Smooth muscle cell (in vitro differentiated cells): ENCODE measurements around the gene TNS3. TPM values are rescaled to one million over a fixed set of nuclear protein-coding genes. Genes with fewer than 3 reads are reported as not detected.

ENCODE experiments used
- DNase-seq: peaks from one replicate; lab custom pipeline; 2025; ENCODE audit not compliant: unreplicated experiment; lab: John Stamatoyannopoulos, UW
- H2AFZ ChIP-seq: fragments of 200-600 bp; sonication (generic); 2 replicates; pipeline ENCODE4 v1.6.0; 2016; ENCODE audit warnings: antibody characterized with exemption, low read depth, mild to moderate bottlenecking
- H3F3A ChIP-seq: fragments of 200-600 bp; sonication (generic); 2 replicates; pipeline ENCODE4 v1.6.0; 2017; ENCODE audit warnings: antibody characterized with exemption, low read depth
- H3K27ac ChIP-seq: fragments of 200-600 bp; sonication (generic); 2 replicates; pipeline ENCODE4 v1.5.1; 2016; ENCODE audit warnings: low read depth, mild to moderate bottlenecking
- H3K27me3 ChIP-seq: fragments of 200-600 bp; sonication (generic); 2 replicates; pipeline ENCODE4 v1.6.1; 2016; ENCODE audit warnings: low read depth, mild to moderate bottlenecking
- H3K36me3 ChIP-seq: fragments of 200-600 bp; sonication (generic); 2 replicates; pipeline ENCODE4 v1.5.1; 2016; ENCODE audit warnings: low read depth
- H3K4me1 ChIP-seq: fragments of 200-600 bp; sonication (generic); 2 replicates; pipeline ENCODE4 v1.5.1; 2016; ENCODE audit warnings: low read depth
- H3K4me2 ChIP-seq: fragments of 200-600 bp; sonication (generic); 2 replicates; pipeline ENCODE4 v1.6.0; 2016; ENCODE audit warnings: mild to moderate bottlenecking
- H3K4me3 ChIP-seq: fragments of 200-600 bp; sonication (generic); 2 replicates; pipeline ENCODE4 v1.5.1; 2016; ENCODE audit warnings: mild to moderate bottlenecking
- H3K79me2 ChIP-seq: fragments of 200-600 bp; sonication (generic); 2 replicates; pipeline ENCODE4 v1.6.0; 2016; ENCODE audit warnings: low read depth, mild to moderate bottlenecking
- H3K9ac ChIP-seq: fragments of 200-600 bp; sonication (generic); 2 replicates; pipeline ENCODE4 v1.6.0; 2016; ENCODE audit warnings: low read depth
- H3K9me3 ChIP-seq: fragments of 200-600 bp; sonication (generic); replicated peaks from 2 replicates; pipeline ENCODE4 v1.5.1; 2016; ENCODE audit warnings: low read depth
- H4K20me1 ChIP-seq: fragments of 200-600 bp; sonication (generic); 2 replicates; pipeline ENCODE4 v1.6.0; 2016; ENCODE audit warnings: low read depth
- WGBS: methylation state at CpG from one replicate; pipeline ENCODE4 v1.1.7; 2016; ENCODE audit warnings: low lambda C conversion rate; 5-methylcytosine and 5-hydroxymethylcytosine counted together
- polyA plus RNA-seq: library from polyadenylated mRNA; unstranded; fragments of >200 nt; fragmentation: Nextera tagmentation; extraction: Ambion mirVana; gene quantifications from 2 replicates; pipeline ENCODE4 v1.2.1, GENCODE V29; 2016
- total RNA-seq: library from RNA; depleted of rRNA; stranded (reverse); fragments of >200 nt; gene quantifications from 2 replicates; pipeline ENCODE4 v1.2.3, GENCODE V29; 2014
- TF ChIP-seq, protein P1 (sequence below): fragments of 200-600 bp; sonication (generic); IDR thresholded peaks from 2 replicates; pipeline ENCODE4 v1.5.1; 2017; ENCODE audit warnings: borderline replicate concordance, mild to moderate bottlenecking, antibody characterized with exemption; ENCODE audit not compliant: insufficient read depth, poor library complexity, severe bottlenecking

The TNS3 gene
- total and polyA plus RNA-seq, 2 experiments from 2014 or later, result 32.6 to 50.5 TPM

DNA sequence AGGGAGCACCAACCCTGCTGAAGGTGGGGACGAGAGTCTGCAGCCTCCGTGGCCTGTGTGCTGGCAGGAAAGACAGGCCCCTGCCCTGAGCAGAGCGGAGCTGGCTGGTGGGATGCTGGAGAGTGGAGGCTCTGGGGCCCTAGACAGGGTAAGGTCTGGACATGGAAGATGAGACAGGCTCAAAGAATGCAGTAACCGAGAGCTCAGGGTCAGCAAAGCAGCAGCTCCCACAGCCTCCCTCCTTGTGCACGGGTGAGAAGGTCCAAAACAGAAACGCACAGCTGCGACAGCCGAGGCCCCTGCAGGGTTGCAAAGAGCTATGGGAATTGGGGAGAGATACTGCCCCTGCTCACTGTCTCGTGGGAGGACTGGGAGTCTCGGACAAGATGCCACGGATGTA lies 80.5 kb downstream of the TNS3 start:
- TF ChIP-seq, protein P1, sequence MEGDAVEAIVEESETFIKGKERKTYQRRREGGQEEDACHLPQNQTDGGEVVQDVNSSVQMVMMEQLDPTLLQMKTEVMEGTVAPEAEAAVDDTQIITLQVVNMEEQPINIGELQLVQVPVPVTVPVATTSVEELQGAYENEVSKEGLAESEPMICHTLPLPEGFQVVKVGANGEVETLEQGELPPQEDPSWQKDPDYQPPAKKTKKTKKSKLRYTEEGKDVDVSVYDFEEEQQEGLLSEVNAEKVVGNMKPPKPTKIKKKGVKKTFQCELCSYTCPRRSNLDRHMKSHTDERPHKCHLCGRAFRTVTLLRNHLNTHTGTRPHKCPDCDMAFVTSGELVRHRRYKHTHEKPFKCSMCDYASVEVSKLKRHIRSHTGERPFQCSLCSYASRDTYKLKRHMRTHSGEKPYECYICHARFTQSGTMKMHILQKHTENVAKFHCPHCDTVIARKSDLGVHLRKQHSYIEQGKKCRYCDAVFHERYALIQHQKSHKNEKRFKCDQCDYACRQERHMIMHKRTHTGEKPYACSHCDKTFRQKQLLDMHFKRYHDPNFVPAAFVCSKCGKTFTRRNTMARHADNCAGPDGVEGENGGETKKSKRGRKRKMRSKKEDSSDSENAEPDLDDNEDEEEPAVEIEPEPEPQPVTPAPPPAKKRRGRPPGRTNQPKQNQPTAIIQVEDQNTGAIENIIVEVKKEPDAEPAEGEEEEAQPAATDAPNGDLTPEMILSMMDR, result no peak
- Histone ChIP-seq H3K79me2 (peaks cover 75% of the 10 kb centered on the region), H3K9me3 (no peaks in the 10 kb centered on the region), H3K27me3 (no peaks in the 10 kb centered on the region), H3K4me2 (peak overlapping the region; percentile 56), H3K9ac (peak overlapping the region; percentile 60), H2AFZ (no peak overlapping the region), H4K20me1 (no peaks in the 10 kb centered on the region), H3K36me3 (no peaks in the 10 kb centered on the region), H3K4me3 (no peak overlapping the region), H3F3A (peaks cover 27% of the 10 kb centered on the region), H3K27ac (peak overlapping the region; percentile 96), H3K4me1 (peaks cover 49% of the 10 kb centered on the region)
- peak; percentile 33 for DNase-seq
- 4% methylated on average over 11 of the region's 11 CpGs for WGBS

DNA sequence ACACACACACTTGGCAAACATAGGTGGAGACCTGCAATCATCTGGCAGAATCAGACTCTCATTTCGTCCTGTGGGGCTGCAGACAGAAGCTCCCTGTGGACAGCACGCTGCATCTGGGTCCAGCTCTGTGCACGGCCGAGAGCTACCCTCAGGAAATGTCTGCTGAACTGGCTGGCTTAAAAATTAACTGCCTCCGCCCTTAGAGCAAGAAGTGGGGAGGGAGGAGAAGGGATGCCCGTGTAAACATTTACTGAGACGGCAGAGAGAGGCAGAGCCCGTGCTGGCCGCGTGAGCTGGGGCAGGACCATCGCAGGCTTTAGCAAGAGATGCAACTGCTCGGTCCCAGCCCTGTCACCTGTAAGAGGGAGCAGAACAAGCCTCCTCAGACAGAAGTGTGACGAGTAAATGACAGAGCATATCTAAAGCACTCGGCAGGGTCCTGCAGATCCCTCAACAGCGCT lies 81.8 kb downstream of the TNS3 start:
- peaks cover 46% of the 10 kb centered on the region for H3K4me1 ChIP-seq
- no peaks in the 10 kb centered on the region for H3K36me3 ChIP-seq
- DNase-seq, result no peak
- H3K79me2 ChIP-seq, result peaks cover 74% of the 10 kb centered on the region
- peaks cover 22% of the 10 kb centered on the region for H3F3A ChIP-seq
- no peak overlapping the region for H3K9ac ChIP-seq
- H2AFZ ChIP-seq, result no peak overlapping the region
- H3K27ac ChIP-seq, result peak overlapping the region; percentile 96
- H3K4me2 ChIP-seq, result peak overlapping the region; percentile 46
- H3K4me3 ChIP-seq, result no peak overlapping the region
- TF ChIP-seq, protein P1, result no peak
- no peaks in the 10 kb centered on the region for H3K27me3 ChIP-seq
- WGBS, result 50% methylated on average over 15 of the region's 15 CpGs
- H3K9me3 ChIP-seq, result no peaks in the 10 kb centered on the region
- no peaks in the 10 kb centered on the region for H4K20me1 ChIP-seq

DNA sequence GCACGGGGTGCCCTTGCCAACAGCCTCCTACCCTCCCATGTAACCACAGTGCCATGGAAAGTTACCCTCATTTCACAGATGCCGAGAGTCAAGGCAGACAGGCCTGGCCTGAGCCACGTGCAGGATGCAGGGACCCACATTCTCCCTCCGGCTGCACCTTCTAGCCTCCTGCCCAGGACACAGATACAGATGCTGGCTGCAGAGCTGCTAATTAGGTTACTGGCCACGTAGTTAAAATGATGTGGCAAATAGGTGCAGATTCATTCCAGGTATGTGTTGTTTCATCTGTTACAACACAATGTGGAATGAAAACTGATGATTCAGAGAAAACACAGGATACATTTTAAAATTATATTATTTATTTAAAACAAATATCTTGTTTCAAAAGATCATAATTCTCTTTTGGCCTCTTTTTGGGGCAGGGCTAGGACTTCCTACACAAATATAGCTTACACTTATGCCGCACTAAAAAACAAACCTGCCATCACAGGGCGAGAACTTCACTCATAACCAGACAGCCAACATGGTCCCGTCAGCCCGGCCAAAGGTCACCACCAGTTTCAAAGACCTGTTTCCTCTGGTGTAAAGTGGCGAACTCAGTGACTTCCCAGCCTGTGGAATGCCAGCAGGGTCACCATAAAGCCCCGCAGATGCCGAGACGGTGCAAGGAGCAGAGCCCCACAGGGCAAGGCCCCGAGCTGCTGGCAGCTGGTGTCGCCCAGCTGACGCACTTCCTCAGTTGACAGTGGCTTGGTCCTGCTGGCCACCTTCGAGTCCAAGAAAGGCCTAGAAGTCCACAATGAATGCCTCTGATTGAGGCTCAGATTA lies 83.5 kb downstream of the TNS3 start:
- peak overlapping the region; percentile 61 for H3K27ac ChIP-seq
- TF ChIP-seq, protein P1, result no peak
- no peaks in the 10 kb centered on the region for H3K27me3 ChIP-seq
- H3K4me2 ChIP-seq, result peak overlapping the region; percentile 10
- H3K4me3 ChIP-seq, result no peak overlapping the region
- no peaks in the 10 kb centered on the region for H3K36me3 ChIP-seq
- 82% methylated on average over 17 of the region's 17 CpGs for WGBS
- peaks cover 64% of the 10 kb centered on the region for H3K79me2 ChIP-seq
- H4K20me1 ChIP-seq, result no peaks in the 10 kb centered on the region
- peaks cover 40% of the 10 kb centered on the region for H3K4me1 ChIP-seq
- no peak overlapping the region for H2AFZ ChIP-seq
- H3K9me3 ChIP-seq, result no peaks in the 10 kb centered on the region
- H3K9ac ChIP-seq, result no peak overlapping the region
- DNase-seq, result no peak
- H3F3A ChIP-seq, result peaks cover 16% of the 10 kb centered on the region
